Stimulated activated CD4-positive, alpha-beta T cell treated with anti-CD3 and anti-CD28 coated beads, Interleukin-12 subunit alpha, Interleukin-12 subunit beta, amount 100 ng/mL, for 4 hours (primary cell): ENCODE data around the gene CSAD.
"Not testable (repeated sequence)": the region's sequence is repeated elsewhere in the genome, so short reads cannot be mapped to it uniquely, and the experiment has no call there.

Experiments used
- DNase-seq: peaks from one replicate; pipeline ENCODE4 v3.0.0-alpha.2; 2020

Gene CSAD

GRCh38 chr12:53178803-53179202 lies 1.9 kb downstream of the CSAD start:
- not testable (repeated sequence) for DNase-seq

- DNase-seq, result not testable (repeated sequence)
Measured at GRCh38 chr12:53177447-53177846, 3.3 kb downstream of the CSAD start.

- DNase-seq, result no peak
Measured at GRCh38 chr12:53176750-53177149, 4.0 kb downstream of the CSAD start.

- no peak for DNase-seq
Measured at GRCh38 chr12:53174881-53175491, 5.7 kb downstream of the CSAD start.

GRCh38 chr12:53173085-53173715 lies 7.5 kb downstream of the CSAD start:
- no peak for DNase-seq

- no peak for DNase-seq
Measured at GRCh38 chr12:53172352-53172751, 8.4 kb downstream of the CSAD start.

GRCh38 chr12:53171725-53172329 lies 8.9 kb downstream of the CSAD start:
- no peak for DNase-seq

- no peak for DNase-seq
Measured at GRCh38 chr12:53170876-53171724, 9.6 kb downstream of the CSAD start.

GRCh38 chr12:53170215-53170614 lies 10.5 kb downstream of the CSAD start:
- no peak for DNase-seq

- DNase-seq, result no peak
Measured at GRCh38 chr12:53169644-53170043, 11.1 kb downstream of the CSAD start.

- DNase-seq, result no peak
Measured at GRCh38 chr12:53166837-53167236, 13.9 kb downstream of the CSAD start.

- not testable (repeated sequence) for DNase-seq
Measured at GRCh38 chr12:53163008-53163407, 17.7 kb downstream of the CSAD start.

- DNase-seq, result no peak
Measured at GRCh38 chr12:53161119-53161911, 19.4 kb downstream of the CSAD start.

- no peak for DNase-seq
Measured at GRCh38 chr12:53160673-53161072, 20.1 kb downstream of the CSAD start.

GRCh38 chr12:53160000-53160399 lies 20.7 kb downstream of the CSAD start:
- no peak for DNase-seq

- peak; percentile 87 for DNase-seq
Measured at GRCh38 chr12:53159195-53159839, 21.4 kb downstream of the CSAD start.

- DNase-seq, result no peak
Measured at GRCh38 chr12:53152390-53152789, 28.3 kb downstream of the CSAD start.

GRCh38 chr12:53151039-53151438 lies 29.7 kb downstream of the CSAD start:
- no peak for DNase-seq

GRCh38 chr12:53147653-53148052 lies 33.1 kb downstream of the CSAD start:
- DNase-seq, result no peak

- DNase-seq, result no peak
Measured at GRCh38 chr12:53147181-53147580, 33.5 kb downstream of the CSAD start.

- DNase-seq, result no peak
Measured at GRCh38 chr12:53145383-53146260, 35.1 kb downstream of the CSAD start.
